Breast epithelium (tissue), 4 donors: ENCODE measurements around the gene KLK5. TPM values are rescaled to one million over a fixed set of nuclear protein-coding genes. Genes with fewer than 3 reads are reported as not detected.

Experiments
- DNase-seq, 2 donors: peaks; one replicate each; pipeline ENCODE4 v3.0.0-alpha.2; 2019; ENCODE audit warnings: low spot score in 2 of 2
- H3K27ac ChIP-seq, 2 donors: fragments of 200-600 bp; sonication (generic) in 1 of 2; one replicate each; pipeline ENCODE4 v1.5.1; 2016 to 2019; ENCODE audit warnings: mild to moderate bottlenecking in 1 of 2
- H3K27me3 ChIP-seq, 2 donors: fragments of 200-600 bp; sonication (generic) in 1 of 2; one replicate each; pipeline versions ENCODE4 v1.5.1 to v1.6.0; 2017 to 2019; ENCODE audit warnings: control low read depth in 1 of 2, mild to moderate bottlenecking in 1 of 2
- H3K36me3 ChIP-seq: fragments of 200-600 bp; one replicate; pipeline ENCODE4 v1.5.1; 2019
- H3K4me1 ChIP-seq, 2 donors: fragments of 200-600 bp; sonication (generic); one replicate each; pipeline ENCODE4 v1.5.1; 2016 to 2019; ENCODE audit warnings: control low read depth in 1 of 2
- H3K4me3 ChIP-seq, 3 donors: fragments of 200-600 bp; sonication (generic); 1 replicate in 2 of 3; 2 replicates in 1 of 3; pipeline ENCODE4 v1.5.1; 2016 to 2019; ENCODE audit warnings: mild to moderate bottlenecking in 3 of 3, moderate library complexity in 2 of 3
- H3K9me3 ChIP-seq, 2 donors: fragments of 200-600 bp; sonication (generic) in 1 of 2; one replicate each; pipeline ENCODE4 v1.5.1; 2016 to 2019; ENCODE audit warnings: control low read depth in 1 of 2
- CTCF ChIP-seq, 3 donors: fragments of 450-650 bp; IDR thresholded peaks; one replicate each; pipeline ENCODE4 v1.5.1; 2016 to 2017; ENCODE audit warnings: antibody characterized with exemption in 3 of 3, mild to moderate bottlenecking in 3 of 3, moderate library complexity in 3 of 3
- POLR2A ChIP-seq: fragments of 450-650 bp; IDR thresholded peaks from one replicate; pipeline ENCODE4 v1.6.1; 2016; ENCODE audit warnings: antibody characterized with exemption, mild to moderate bottlenecking, moderate library complexity
- POLR2AphosphoS5 ChIP-seq, 3 donors: sonication (generic); formaldehyde crosslinking; IDR thresholded peaks; one replicate each; pipeline ENCODE4 v1.6.1; 2017; ENCODE audit warnings: antibody characterized with exemption in 3 of 3
- intact Hi-C: fragments of 100-400 bp; cut with DNase I; formaldehyde crosslinking; loops from one replicate; pipeline ENCODE4 v1.15.1; 2023; ENCODE audit warnings: low total_unique reads
- total RNA-seq, 3 donors: library from RNA; depleted of rRNA; stranded (reverse); fragments of >200 nt; gene quantifications; one replicate each; pipeline ENCODE4 v1.1.0, GENCODE V29; 2016

Gene KLK5
- total RNA-seq, 3 donors from 2014 or later, result 16.1 to 182 TPM; not detected in 1

GRCh38 chr19:50909240-50910070 is 43.4 kb downstream of the KLK5 start:
- no peak for TF ChIP-seq CTCF (IDR thresholded peaks at IDR 0.05)
- TF ChIP-seq POLR2A, result no peak
- TF ChIP-seq POLR2AphosphoS5 (IDR thresholded peaks at IDR 0.05), result no peak
- Histone ChIP-seq H3K36me3 (no peaks in the 10 kb centered on the region), H3K4me3 (peak overlapping the region in 2 of 3 donors; percentile 29 to 50), H3K4me1 (no peaks in the 10 kb centered on the region), H3K27ac (peak overlapping the region in 1 of 2 donors; percentile 25), H3K27me3 (peaks cover 2 to 54% of the 10 kb centered on the region in 2 donors), H3K9me3 (no peaks in the 10 kb centered on the region)
- intact Hi-C loops, result loop anchor here (10.0 kb wide), 1 partner anchor 545 kb away; the partner anchor contains the start of gene SIGLEC8
- peak in 1 of 2 donors; percentile 44 for DNase-seq

- Histone ChIP-seq H3K4me3 (no peak overlapping the region), H3K4me1 (no peaks in the 10 kb centered on the region), H3K27ac (no peak overlapping the region), H3K27me3 (peaks cover 2 to 50% of the 10 kb centered on the region in 2 donors), H3K9me3 (no peaks in the 10 kb centered on the region), H3K36me3 (no peaks in the 10 kb centered on the region)
- TF ChIP-seq POLR2A (no peak), POLR2AphosphoS5 (IDR thresholded peaks at IDR 0.05) (no peak), CTCF (IDR thresholded peaks at IDR 0.05) (no peak)
- no peak for DNase-seq
- intact Hi-C loops, result loop anchor here (10.0 kb wide), 1 partner anchor 546 kb away; the partner anchor contains the start of gene SIGLEC8
Observed at GRCh38 chr19:50908336-50908735, 44.5 kb downstream of the KLK5 start.

GRCh38 chr19:50906217-50906616 is 46.6 kb downstream of the KLK5 start:
- no peak for DNase-seq
- Histone ChIP-seq H3K27ac (no peak overlapping the region), H3K27me3 (peaks cover 0 to 33% of the 10 kb centered on the region in 2 donors), H3K36me3 (no peaks in the 10 kb centered on the region), H3K4me1 (no peaks in the 10 kb centered on the region), H3K9me3 (no peaks in the 10 kb centered on the region), H3K4me3 (no peak overlapping the region)
- TF ChIP-seq POLR2AphosphoS5 (IDR thresholded peaks at IDR 0.05) (no peak), CTCF (IDR thresholded peaks at IDR 0.05) (peak in 2 of 3 donors; percentile 18 to 39)
- intact Hi-C loops, result loop anchor here (10.0 kb wide), 1 partner anchor 549 kb away; the partner anchor contains the start of gene SIGLEC8

- DNase-seq, result no peak
- no peaks in the 10 kb centered on the region for H3K36me3 ChIP-seq
- no peaks in the 10 kb centered on the region for H3K9me3 ChIP-seq
- intact Hi-C loops, result loop anchor here (10.0 kb wide), 1 partner anchor 552 kb away; the partner anchor contains the start of gene SIGLEC8
- TF ChIP-seq POLR2AphosphoS5 (IDR thresholded peaks at IDR 0.05) (no peak), POLR2A (no peak), CTCF (IDR thresholded peaks at IDR 0.05) (no peak)
- no peaks in the 10 kb centered on the region for H3K4me1 ChIP-seq
- H3K27ac ChIP-seq, result no peak overlapping the region
- H3K27me3 ChIP-seq, result peaks cover 0 to 9% of the 10 kb centered on the region in 2 donors
- H3K4me3 ChIP-seq, result no peak overlapping the region
Observed at GRCh38 chr19:50902640-50903039, 50.2 kb downstream of the KLK5 start.

GRCh38 chr19:50899569-50899968 is 53.3 kb downstream of the KLK5 start:
- no peak for TF ChIP-seq CTCF (IDR thresholded peaks at IDR 0.05)
- TF ChIP-seq POLR2AphosphoS5 (IDR thresholded peaks at IDR 0.05), result no peak
- no peak for TF ChIP-seq POLR2A
- Histone ChIP-seq H3K4me1 (no peaks in the 10 kb centered on the region), H3K27ac (no peak overlapping the region), H3K4me3 (no peak overlapping the region), H3K9me3 (no peaks in the 10 kb centered on the region), H3K36me3 (no peaks in the 10 kb centered on the region), H3K27me3 (peaks cover 0 to 3% of the 10 kb centered on the region in 2 donors)
- intact Hi-C loops, result loop anchor here (1.0 kb wide), 1 partner anchor 20 kb away; no protein-coding TSS in a partner anchor
- no peak for DNase-seq
